ENCODE data around the gene RS1.

RS1 gene

DNA sequence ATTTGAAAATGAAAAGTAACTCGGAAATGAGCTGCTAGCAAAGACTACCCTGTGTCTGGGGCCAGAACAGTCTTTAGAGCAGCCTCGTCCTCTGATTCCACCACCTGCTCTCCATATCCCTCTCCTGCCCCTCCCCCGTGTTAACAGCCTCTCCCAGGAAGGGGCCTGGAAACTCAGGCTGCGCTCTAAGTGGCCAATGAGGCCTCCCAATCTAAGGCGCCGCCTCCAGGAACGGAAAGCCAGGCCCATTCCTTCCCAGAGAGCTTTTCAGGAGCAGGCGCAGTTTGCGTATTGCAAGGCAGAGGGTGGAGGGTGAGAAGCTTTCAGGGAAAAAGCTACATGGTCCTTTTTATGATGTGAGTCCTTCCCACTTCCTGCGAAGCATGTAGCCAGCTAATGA, 31.2 kb downstream of the RS1 start:
- no peak for DNase-seq (ENCODE audit: low read depth, low spot score)
- CTCF ChIA-PET: no interaction called here
- H3K4me3 ChIP-seq (ENCODE audit: low read depth, low read length): no peak overlapping the region
- POLR2A ChIA-PET: no interaction called here
- no peak for TF ChIP-seq CTCF (IDR thresholded peaks at IDR 0.05; ENCODE audit: insufficient read depth, low read length, missing control alignments)

DNA sequence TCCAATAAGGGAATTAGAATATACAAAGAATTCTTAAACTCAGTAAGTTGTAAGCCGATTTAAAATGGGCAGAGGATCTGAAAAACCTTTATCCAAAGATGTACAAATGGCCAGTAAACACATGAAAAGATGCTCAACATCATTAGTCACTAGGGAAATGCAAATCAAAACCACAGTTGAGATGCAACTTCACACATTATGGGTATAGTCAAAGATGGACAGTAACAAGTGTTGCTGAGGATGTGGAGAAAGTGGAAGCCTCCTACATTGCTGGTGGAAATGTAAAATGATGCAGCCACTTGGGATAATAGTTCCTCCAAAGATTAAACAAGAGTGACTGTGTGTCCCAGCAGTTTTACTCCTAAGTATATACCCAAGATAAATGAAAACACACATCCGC, 32.6 kb downstream of the RS1 start:
- no peak for DNase-seq (ENCODE audit: low read depth, low spot score)
- ChIA-PET CTCF (no interaction called here), POLR2A (no interaction called here)
- TF ChIP-seq CTCF (IDR thresholded peaks at IDR 0.05; ENCODE audit: insufficient read depth, low read length, missing control alignments): no peak
- no peak overlapping the region for H3K4me3 ChIP-seq (ENCODE audit: low read depth, low read length)

- CTCF ChIA-PET: interaction anchor here (1.0 kb wide), 1 partner anchor 21 kb away, joined by 3 read pairs; no protein-coding TSS in a partner anchor
- H3K4me3 ChIP-seq (ENCODE audit: low read depth, low read length): no peak overlapping the region
- no peak for TF ChIP-seq CTCF (IDR thresholded peaks at IDR 0.05; ENCODE audit: insufficient read depth, low read length, missing control alignments)
- no peak for DNase-seq (ENCODE audit: low read depth, low spot score)
- POLR2A ChIA-PET: no interaction called here
Measured at GRCh38 chrX:18638398-18638797, 33.5 kb downstream of the RS1 start.

DNA sequence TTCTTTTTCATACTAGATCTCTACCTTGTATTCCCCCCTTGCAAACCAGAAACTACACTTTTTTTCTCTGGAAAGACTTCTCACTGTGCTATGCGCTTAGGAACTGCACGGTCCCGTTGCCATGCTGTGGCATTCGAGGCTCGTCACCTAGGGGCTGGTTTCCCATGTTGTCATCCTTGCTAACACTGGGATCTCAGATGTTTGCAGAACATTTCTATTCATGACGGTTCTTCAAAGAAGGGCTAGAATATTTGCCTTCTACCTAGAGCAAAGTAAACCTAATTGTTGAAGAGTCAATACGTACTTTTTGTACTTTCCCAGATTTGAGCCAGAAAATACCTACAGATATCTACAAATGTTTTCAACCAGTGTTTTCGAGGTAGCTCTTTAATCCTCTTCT, 41.0 kb downstream of the RS1 start:
- POLR2A ChIA-PET: interaction anchor here (0.6 kb wide), 1 partner anchor 22 kb away, joined by 3 read pairs; no protein-coding TSS in a partner anchor
- DNase-seq (ENCODE audit: low read depth, low spot score): no peak
- H3K4me3 ChIP-seq (ENCODE audit: low read depth, low read length): no peak overlapping the region
- CTCF ChIA-PET: no interaction called here
- TF ChIP-seq CTCF (IDR thresholded peaks at IDR 0.05; ENCODE audit: insufficient read depth, low read length, missing control alignments): no peak

- no peak for DNase-seq (ENCODE audit: low read depth, low spot score)
- TF ChIP-seq CTCF (IDR thresholded peaks at IDR 0.05; ENCODE audit: insufficient read depth, low read length, missing control alignments): no peak
- POLR2A ChIA-PET: no interaction called here
- H3K4me3 ChIP-seq (ENCODE audit: low read depth, low read length): no peak overlapping the region
- CTCF ChIA-PET: no interaction called here
Measured at GRCh38 chrX:18624599-18624998, 47.3 kb downstream of the RS1 start.

- H3K4me3 ChIP-seq (ENCODE audit: low read depth, low read length): no peak overlapping the region
- no peak for TF ChIP-seq CTCF (IDR thresholded peaks at IDR 0.05; ENCODE audit: insufficient read depth, low read length, missing control alignments)
- POLR2A ChIA-PET: no interaction called here
- CTCF ChIA-PET: no interaction called here
- DNase-seq (ENCODE audit: low read depth, low spot score): no peak
Measured at GRCh38 chrX:18620349-18620748, 51.6 kb downstream of the RS1 start.

All from AG04449 (cell line).